Adipose tissue (tissue), 3 donors: Measurements from ENCODE around the gene TATDN3. TPM values are rescaled to one million over a fixed set of nuclear protein-coding genes. Genes with fewer than 3 reads are reported as not detected.
"Not testable (repeated sequence)": the region's sequence is repeated elsewhere in the genome, so short reads cannot be mapped to it uniquely, and the experiment has no call there.

ENCODE experiments used
- H3K27ac ChIP-seq: one replicate; pipeline ENCODE4 v1.5.1; 2013; ENCODE audit warnings: low read depth, low read length
- WGBS, 3 donors: extraction: QIAGEN DNeasy Blood & Tissue Kit; methylation state at CpG; one replicate each; pipeline ENCODE4 v1.1.7; 2013; 5-methylcytosine and 5-hydroxymethylcytosine counted together
- polyA plus RNA-seq, 3 donors: library from polyadenylated mRNA; stranded (reverse); fragments of 200-250 nt; gene quantifications; one replicate each; pipeline ENCODE4 v1.2.3, GENCODE V29; 2013
- donor health status: healthy with polysubstance abuse.
- donor health status: Bipolar disorder and iron deficiency.
- donor health status: healthy.

The TATDN3 gene
- polyA plus RNA-seq, 3 donors, result 7.8 to 16.3 (median 14.8) TPM

DNA sequence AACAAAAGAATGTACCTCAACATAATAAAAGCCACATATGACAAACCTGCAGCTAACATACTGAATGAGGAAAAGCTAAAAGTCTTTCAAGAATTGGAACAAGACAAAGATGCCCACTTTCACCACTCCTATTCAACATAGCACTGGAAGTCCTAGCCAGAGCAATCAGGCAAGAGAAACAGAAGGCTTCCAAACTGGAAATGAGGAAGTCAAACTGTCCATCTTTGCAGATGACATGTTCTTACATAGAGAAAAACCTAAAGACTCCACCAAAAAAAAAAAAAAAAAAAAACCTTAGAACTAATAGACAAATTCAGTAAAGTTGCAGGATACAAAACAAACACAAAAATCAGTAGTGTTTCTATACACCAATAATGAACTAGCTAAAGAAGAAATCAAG is 20.4 kb upstream of the TATDN3 start:
- H3K27ac ChIP-seq, result no peak overlapping the region

DNA sequence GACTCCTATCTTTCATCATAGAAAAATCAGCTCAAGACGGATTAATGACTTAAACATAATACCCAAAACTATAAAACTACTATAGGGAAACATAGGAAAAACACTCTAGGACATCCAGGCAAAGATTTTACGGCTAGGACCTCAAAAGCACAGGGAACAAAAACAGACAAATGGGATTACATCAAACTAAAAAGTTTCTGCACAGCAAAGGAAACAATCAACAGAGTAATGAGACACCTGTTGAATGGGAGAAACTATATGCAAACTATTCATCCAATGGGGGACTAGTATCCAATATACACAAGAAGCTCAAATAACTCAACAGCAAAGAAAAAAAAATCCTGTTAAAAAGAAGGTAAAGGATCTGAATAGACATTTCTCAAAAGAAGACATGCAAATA is 18.7 kb upstream of the TATDN3 start:
- H3K27ac ChIP-seq, result no peak overlapping the region
- WGBS, 3 donors, result 96 to 99% (median 98%) methylated on average over 2 of the region's 2 CpGs

DNA sequence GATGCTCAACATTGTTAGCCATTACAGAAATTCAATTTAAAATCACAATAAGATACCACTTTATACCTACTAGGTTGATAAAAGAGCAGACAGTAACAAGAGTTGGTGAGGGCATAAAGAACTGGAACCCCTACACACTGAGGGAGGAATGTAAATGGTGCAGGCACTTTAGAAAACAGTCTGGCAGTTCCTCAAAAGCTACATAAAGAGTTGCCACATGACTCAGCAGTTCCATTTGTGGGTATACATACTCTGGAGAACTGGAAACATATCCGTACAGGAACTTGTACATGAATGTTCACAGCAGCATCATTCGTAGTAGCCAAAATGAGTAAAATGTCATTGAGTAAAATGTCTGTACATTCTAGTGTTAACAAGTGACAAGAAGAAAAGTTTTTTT is 17.1 kb upstream of the TATDN3 start:
- no peak overlapping the region for H3K27ac ChIP-seq
- 46 to 86% (median 62%) methylated on average over 2 of the region's 2 CpGs for WGBS, 3 donors

DNA sequence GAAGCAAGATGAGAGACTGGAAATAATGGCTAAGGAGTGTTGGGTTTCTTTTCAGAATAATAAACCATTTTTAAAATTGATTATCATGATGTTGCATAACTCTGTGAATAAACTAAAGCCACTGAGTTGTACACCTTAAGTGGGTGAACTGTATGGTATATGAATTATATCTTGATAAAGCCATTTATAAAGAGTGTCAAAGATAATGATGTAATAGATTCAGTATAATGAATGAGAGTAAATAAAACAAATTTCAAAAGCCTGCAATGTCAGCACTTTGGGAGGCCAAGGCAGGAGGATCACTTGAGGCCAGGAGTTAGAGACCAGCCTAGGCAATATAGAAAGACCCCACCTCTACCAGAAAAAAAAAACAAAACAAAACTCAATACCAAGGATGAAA is 16.5 kb upstream of the TATDN3 start:
- no peak overlapping the region for H3K27ac ChIP-seq

DNA sequence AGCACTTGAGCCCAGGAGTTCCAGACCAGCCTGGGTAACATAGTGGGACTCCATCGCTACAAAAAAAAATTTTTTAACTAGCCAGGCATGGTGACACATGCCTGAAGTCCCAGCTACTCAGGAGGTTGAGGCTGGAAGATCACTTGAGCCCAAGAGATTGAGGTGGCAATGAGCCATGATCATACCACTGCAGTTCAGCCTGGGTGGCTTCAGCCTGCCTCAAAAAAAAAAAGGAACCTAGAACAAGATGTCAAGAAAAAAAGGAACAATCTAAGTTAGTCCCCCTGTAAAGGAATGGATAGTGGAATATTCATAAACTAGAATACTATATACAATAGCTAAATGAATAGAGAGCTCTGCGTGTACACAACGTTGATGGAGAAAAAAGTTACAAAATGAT is 14.5 kb upstream of the TATDN3 start:
- no peak overlapping the region for H3K27ac ChIP-seq
- 93 to 97% (median 96%) methylated on average over 3 of the region's 3 CpGs for WGBS, 3 donors

DNA sequence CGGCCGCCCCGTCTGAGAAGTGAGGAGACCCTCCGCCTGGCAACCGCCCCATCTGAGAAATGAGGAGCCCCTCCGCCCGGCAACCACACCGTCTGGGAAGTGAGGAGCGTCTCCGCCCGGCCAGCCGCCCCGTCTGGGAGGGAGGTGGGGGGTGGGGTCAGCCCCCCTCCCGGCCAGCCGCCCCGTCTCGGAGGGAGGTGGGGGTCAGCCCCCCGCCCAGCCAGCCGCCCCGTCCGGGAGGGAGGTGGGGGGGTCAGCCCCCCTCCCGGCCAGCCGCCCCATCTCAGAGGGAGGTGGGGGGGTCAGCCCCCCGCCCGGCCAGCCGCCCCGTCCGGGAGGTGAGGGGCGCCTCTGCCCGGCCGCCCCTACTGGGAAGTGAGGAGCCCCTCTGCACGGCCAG is 12.6 kb upstream of the TATDN3 start:
- H3K27ac ChIP-seq, result not testable (repeated sequence)
- 96 to 100% methylated on average over 10 to 29 of the region's 32 CpGs; no CpG with 5 or more reads in 1 of the 3 donors for WGBS, 3 donors

DNA sequence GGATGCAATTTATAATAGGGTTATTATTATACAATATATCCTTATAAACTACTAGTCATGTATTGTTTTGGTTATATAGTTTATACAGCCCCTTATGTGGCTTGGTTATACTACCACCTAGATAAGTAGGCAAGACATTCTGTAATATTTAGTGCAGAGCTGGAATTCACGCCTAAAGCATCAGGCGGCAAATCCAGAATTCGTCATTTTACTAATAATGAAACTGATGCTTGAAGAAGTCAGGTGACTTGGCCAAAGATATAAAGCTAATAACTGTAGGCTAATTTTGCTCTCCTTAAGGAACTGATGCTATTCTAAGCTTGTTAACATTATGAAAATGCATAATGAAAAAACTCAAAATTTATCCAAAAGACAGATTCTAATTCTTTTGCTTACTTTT is 10.9 kb upstream of the TATDN3 start:
- H3K27ac ChIP-seq, result no peak overlapping the region
- 89 to 95% (median 93%) methylated on average over 3 of the region's 3 CpGs for WGBS, 3 donors

DNA sequence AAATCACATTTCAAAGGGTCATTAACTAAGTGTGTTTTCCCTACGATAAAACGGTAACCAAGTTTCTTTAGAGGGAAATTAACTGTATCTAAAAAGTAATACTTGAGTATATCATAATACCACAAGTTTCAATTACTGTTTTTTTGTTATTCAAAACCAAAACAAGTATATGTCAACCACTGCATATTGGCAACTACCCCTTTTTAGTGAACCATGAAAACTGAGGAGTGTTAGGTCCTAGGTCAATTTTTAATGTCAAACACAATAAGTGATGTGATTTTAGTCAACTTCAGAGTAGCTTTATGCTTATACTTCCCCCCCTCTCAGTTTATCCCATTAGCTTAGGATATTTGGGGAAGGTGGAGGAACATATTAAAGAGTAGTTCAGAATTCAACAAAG is 10.5 kb upstream of the TATDN3 start:
- 90 to 94% (median 91%) methylated on average over 2 of the region's 2 CpGs for WGBS, 3 donors
- H3K27ac ChIP-seq, result no peak overlapping the region

DNA sequence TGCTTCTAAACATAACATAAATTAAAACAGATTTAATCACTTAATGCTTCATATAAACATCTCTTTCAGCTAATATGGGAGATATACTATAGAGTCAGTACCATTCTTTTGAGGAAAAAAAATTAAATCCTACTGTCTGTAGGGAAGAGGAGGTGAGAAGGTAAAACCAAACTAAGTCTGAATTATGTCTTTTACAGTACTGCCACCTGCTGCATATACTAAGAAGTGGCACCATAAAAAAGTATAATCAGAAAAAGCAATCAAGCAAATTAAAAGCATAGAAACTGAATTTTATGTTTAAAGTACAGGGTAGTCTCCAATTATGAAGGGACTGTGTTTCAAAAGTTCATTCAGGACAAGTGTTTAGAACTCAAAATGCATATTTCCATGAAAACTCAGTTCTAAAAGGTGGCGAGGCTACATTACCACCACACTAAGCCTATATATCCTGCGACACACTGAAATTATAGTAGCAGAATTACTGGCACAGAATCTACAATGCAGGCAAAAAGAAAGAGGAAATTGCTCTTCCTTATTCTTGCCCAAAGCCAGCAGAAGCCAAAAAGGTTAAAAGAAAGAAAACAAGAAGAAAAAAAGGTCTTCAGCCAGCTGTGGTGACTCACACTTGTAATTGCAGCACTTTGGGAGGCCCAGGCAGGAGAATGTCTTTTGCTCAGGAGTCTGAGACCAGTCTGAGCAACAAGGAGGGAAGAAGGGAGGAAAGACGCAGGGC is 9.1 kb upstream of the TATDN3 start:
- WGBS, 3 donors, result 87 to 96% (median 91%) methylated on average over 3 of the region's 3 CpGs
- H3K27ac ChIP-seq, result no peak overlapping the region

DNA sequence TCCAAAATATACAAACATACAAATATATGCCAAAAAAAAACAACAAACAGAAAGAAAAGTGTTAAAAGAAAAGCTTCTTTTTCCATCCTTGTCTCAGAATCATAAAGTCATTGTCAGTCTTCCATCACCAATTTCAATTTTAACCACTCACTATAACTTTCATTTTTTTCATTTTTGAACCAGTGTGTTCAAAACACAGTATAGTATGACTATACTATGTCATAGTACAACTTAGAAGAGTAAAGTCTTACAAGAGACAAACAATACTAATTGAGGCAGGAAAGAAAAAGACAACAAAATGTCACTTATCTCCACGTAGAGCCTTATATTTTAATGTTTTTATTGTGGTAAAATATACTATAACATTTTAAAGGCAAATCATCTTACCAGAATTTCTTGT is 7.7 kb upstream of the TATDN3 start:
- no peak overlapping the region for H3K27ac ChIP-seq
- 79 to 87% (median 86%) methylated on average over 1 of the region's 1 CpG for WGBS, 3 donors

DNA sequence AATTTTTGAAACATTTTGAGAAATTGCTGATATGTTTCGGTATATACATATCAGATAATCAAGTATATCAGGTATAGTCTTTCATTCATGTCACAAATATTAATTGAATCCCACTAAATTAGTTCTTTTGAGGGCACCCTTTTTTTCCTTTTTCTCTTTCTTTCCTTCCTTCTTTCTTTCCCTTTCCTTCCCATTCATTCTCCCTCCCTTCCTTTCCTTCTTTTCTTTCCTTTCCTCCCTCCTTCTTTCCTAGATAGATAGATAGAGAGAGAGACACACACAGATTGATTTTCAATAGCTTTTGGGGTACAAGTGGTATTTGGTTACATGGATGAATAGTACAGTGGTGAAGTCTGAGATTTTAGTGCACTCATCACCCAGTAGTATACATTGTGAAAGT is 5.8 kb upstream of the TATDN3 start:
- H3K27ac ChIP-seq, result no peak overlapping the region
- 97 to 100% (median 98%) methylated on average over 1 of the region's 1 CpG for WGBS, 3 donors

DNA sequence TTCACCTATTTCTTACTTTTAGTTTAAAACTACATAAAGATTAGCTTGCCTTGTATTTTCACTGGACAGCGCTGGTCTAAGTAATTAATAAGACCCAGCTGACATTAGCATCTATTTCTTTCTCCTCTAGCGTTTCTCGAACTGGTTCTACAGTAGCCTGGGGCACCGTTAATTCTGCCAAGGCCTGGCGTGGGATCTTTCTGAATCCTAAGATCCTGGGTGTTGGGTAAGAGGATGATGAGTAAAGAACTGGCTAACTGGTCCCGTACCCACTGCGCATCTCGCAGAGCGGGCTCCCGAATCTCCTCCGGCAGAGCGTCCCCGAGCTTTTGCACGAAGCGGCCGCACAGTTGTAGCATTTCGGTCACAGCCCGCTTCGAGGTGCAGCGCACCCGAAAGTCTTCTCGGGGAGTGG is 426 bp upstream of the TATDN3 start:
- no peak overlapping the region for H3K27ac ChIP-seq
- WGBS, 3 donors, result 0 to 1% (median 0%) methylated on average over 22 of the region's 22 CpGs

DNA sequence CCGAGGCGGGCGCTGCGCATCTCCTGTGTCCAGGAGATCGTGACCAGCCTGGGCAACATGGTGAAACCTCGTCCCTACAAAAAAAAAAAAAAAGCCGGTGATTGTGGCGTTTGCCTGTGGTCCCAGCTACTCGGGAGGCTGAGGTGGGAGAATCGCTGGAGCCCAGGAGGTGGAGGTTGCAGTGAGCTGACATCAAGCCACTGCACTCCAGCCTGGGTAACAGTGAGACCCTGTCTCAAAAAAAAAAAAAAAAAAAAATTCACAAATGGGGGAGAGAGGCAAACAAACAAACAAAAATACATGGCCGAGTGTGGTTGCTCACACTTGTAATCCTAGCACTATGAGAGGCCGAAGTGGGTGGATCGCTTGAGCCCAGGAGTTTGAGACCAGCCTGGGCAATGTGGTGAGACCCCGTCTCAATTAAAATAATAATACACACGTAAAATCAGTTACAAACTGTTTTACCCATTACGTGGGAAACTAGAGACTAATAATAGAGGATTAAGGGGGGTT is 758 bp downstream of the TATDN3 start:
- no peak overlapping the region for H3K27ac ChIP-seq
- 18 to 21% (median 18%) methylated on average over 16 of the region's 16 CpGs for WGBS, 3 donors

DNA sequence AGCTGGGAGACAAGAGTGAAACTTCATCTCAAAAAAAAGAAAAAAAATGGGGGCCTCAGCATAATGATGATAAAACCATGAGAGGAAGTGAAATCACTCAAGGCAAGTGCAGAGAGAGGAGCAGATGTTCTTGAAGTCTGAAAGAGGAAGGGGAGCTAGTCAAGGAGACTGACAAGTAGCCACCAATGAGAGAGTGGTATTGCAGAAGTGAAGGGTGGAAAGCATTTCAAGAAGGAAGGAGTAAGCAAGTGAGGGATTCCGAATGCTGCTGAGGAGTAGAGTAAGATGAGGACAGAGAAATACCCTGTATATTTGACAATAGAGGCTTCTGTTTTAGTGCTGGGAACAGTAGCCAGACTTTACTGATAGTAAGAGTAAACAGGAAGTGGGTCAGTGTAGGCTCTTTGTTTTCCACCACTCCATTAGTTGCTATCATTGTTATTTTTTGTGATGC is 2.9 kb downstream of the TATDN3 start:
- no peak overlapping the region for H3K27ac ChIP-seq
- 51 to 63% (median 52%) methylated on average over 1 of the region's 1 CpG for WGBS, 3 donors

DNA sequence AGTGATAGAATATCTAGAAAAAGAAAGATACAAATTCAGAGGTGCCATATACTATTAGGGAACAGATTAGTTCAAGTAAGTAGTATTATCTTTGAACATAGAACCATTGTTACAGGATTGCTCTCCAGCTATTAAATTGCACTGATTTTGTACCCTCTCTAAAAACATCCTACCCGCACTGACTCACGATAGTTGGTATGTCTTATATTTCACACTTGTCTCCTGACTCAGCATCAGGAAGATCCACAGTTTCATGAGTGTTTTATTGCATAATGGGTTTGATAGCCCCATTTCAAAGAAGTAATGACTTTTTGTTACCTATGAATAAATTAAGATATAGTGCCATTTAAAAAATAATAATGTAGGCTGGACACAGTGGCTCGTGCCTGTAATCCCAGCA is 6.0 kb downstream of the TATDN3 start:
- H3K27ac ChIP-seq, result no peak overlapping the region
- WGBS, 3 donors, result 93 to 98% (median 97%) methylated on average over 3 of the region's 3 CpGs

DNA sequence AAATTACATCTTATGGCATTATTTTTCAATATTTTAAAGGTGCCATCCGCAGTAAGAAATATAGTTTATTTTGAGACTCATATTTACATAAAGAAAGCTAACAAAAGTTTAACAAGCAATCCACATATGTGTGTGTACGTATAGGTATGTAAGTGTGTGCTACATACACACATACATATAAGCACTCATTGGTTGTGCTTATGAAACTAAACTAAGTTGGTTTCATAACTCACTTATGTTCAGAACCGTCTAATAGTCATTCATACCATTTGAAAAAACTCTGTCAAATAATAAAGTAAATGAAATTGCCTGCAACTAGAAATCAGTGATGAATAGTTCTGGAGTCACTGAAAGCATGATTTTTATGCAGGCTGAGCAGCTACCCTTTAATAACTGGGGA is 14.1 kb downstream of the TATDN3 start:
- H3K27ac ChIP-seq, result no peak overlapping the region
- 87 to 90% (median 87%) methylated on average over 3 of the region's 3 CpGs for WGBS, 3 donors

DNA sequence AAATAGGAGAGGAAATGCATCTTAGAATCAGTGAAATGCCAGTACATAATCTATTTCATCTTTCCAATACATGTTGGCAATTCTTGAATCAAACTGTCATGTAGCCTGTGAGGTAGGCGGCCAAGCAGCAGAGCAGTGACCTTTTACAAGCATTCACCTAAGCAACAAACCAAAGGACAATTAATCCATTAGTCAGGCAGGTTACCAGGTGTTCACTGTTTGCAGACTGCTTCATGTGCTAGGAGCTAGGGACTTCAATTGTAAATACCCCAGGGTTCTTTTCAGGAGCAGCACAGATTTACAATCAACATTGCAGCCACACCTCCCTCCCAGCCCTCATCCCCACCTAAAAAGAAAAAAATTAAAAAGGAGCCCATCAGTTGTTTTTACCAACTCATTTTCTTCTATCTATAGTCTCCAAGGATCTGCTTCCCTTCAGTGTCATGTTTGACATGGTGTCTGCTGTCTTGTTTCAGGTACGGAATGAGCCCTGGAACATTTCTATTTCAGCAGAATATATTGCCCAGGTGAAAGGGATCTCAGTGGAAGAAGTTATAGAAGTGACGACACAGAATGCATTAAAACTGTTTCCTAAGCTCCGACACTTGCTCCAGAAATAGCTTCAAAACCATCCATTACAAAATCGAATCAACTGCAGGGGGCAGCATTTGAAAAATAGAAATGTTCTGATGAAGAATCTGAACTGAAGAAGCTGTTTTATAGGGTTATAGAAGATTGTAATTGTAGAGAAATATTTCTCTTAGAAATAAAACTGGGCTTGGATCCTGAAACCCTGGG is 23.0 kb downstream of the TATDN3 start:
- 43 to 57% (median 50%) methylated on average over 5 of the region's 5 CpGs for WGBS, 3 donors
- H3K27ac ChIP-seq, result no peak overlapping the region

DNA sequence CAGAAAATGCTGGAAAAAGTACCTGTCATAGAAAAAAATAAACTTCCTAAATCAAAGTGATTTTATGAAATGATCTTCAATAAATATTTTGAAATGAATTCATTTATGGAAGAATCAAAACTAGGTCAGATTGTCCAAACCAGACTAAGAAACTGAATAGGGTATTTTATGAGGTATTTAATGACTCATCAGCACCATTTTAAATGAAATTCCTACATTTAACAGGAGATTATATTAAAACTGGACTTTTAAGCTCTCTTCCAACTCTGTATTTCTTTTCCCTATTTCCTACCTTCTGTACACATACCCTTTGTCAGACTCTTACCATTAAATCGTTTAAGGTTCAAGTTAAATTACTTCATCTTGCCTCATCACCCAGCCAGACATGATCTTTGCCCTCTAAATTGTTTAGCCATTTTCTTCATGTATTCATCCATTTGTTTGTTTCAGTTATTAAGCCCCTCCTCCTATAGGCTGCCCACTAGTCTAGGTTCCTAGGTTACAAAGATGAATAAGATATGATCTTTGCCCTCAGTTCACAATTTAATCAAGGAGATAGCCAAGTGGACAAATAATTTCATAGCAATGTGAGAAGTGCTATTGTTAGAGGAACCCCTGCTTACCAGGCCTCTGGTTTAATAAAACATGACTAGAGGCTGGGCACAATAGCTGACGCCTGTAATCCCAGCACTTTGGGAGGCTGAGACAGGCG is 25.0 kb downstream of the TATDN3 start:
- H3K27ac ChIP-seq, result no peak overlapping the region
- WGBS, 3 donors, result 73 to 86% (median 86%) methylated on average over 3 of the region's 3 CpGs

DNA sequence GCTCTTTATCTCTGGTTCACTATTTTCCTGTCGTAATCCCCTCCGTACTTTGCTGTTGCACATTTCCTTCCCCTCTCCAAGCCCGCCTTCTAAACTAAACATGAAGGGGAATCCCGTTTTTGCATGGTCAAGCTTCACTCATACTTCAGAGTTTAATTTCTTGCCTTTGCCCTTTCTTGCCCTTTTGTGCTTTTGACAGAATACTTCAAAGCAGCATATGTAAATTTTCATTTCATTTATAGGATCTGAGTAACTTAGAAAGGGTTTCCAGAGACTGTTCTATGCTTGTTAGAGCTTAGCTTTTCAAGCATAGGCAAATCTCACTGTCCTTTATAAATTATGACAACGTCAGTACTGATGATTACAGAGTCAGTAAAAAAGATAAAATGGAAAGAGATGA is 28.0 kb downstream of the TATDN3 start:
- H3K27ac ChIP-seq, result no peak overlapping the region
- WGBS, 3 donors, result 25 to 45% (median 32%) methylated on average over 5 of the region's 5 CpGs
